MM.1S (cell line): ENCODE measurements around the gene P3H1.

Experiments
- DNase-seq: peaks from one replicate; pipeline ENCODE4 v3.0.0-alpha.2; 2015
- H2AFZ ChIP-seq: fragments of 300-600 bp; sonication (generic); 2 replicates; pipeline ENCODE4 v1.6.0; 2016; ENCODE audit warnings: antibody characterized with exemption, low read length
- H3F3A ChIP-seq: fragments of 300-600 bp; sonication (generic); 2 replicates; pipeline ENCODE4 v1.6.1; 2016; ENCODE audit warnings: mild to moderate bottlenecking, antibody characterized with exemption, low read length, moderate library complexity, mixed read lengths; ENCODE audit not compliant: insufficient read depth
- H3K27ac ChIP-seq: fragments of 300-600 bp; sonication (generic); 2 replicates; pipeline ENCODE4 v1.5.1; 2016; ENCODE audit warnings: mild to moderate bottlenecking, low read length
- H3K27me3 ChIP-seq: fragments of 300-600 bp; sonication (generic); replicated peaks from 2 replicates; pipeline ENCODE4 v1.6.0; 2016; ENCODE audit warnings: low read length; ENCODE audit not compliant: insufficient read depth
- H3K36me3 ChIP-seq: fragments of 300-600 bp; sonication (generic); replicated peaks from 2 replicates; pipeline ENCODE4 v1.6.1; 2016; ENCODE audit warnings: mild to moderate bottlenecking, low read length, mixed read lengths; ENCODE audit not compliant: insufficient read depth
- H3K4me1 ChIP-seq: fragments of 300-600 bp; sonication (generic); 2 replicates; pipeline ENCODE4 v1.6.1; 2016; ENCODE audit warnings: low read length, mixed read lengths
- H3K4me2 ChIP-seq: fragments of 300-600 bp; sonication (generic); 2 replicates; pipeline ENCODE4 v1.6.0; 2016; ENCODE audit warnings: low read depth, low read length
- H3K4me3 ChIP-seq: fragments of 300-600 bp; sonication (generic); 2 replicates; pipeline ENCODE4 v1.5.1; 2016; ENCODE audit warnings: low read length, mixed read lengths
- H3K79me2 ChIP-seq: fragments of 300-600 bp; sonication (generic); 2 replicates; pipeline ENCODE4 v1.6.1; 2016; ENCODE audit warnings: mixed run types, low read length, mixed read lengths
- H3K9ac ChIP-seq: fragments of 300-600 bp; sonication (generic); 2 replicates; pipeline ENCODE4 v1.6.1; 2016; ENCODE audit warnings: low read length, mixed read lengths
- H3K9me2 ChIP-seq: fragments of 300-600 bp; sonication (generic); replicated peaks from 2 replicates; pipeline ENCODE4 v1.6.1; 2016; ENCODE audit warnings: mild to moderate bottlenecking, low read length, mixed read lengths; ENCODE audit not compliant: insufficient read depth
- H3K9me3 ChIP-seq: fragments of 300-600 bp; sonication (generic); replicated peaks from 2 replicates; pipeline ENCODE4 v1.6.1; 2016; ENCODE audit warnings: mild to moderate bottlenecking, low read length, mixed read lengths; ENCODE audit not compliant: insufficient read depth
- H4K20me1 ChIP-seq: fragments of 300-600 bp; sonication (generic); 2 replicates; pipeline ENCODE4 v1.6.1; 2016; ENCODE audit warnings: mild to moderate bottlenecking, low read length, moderate library complexity, mixed read lengths; ENCODE audit not compliant: insufficient read depth
- CTCF ChIP-seq: fragments of 300-600 bp; sonication (generic); IDR thresholded peaks from 2 replicates; pipeline ENCODE4 v1.5.1; 2016; ENCODE audit warnings: antibody characterized with exemption, low read length, mixed read lengths
- EZH2 ChIP-seq: fragments of 300-600 bp; sonication (generic); optimal IDR thresholded peaks from 2 replicates; pipeline ENCODE3; 2017; ENCODE audit warnings: low read depth, mild to moderate bottlenecking, antibody characterized with exemption, low read length, mixed read lengths
- EZH2phosphoT487 ChIP-seq: fragments of 300-600 bp; sonication (generic); IDR thresholded peaks from 2 replicates; pipeline ENCODE4 v1.6.1; 2018; ENCODE audit warnings: antibody characterized with exemption, low read length

Gene P3H1

DNA sequence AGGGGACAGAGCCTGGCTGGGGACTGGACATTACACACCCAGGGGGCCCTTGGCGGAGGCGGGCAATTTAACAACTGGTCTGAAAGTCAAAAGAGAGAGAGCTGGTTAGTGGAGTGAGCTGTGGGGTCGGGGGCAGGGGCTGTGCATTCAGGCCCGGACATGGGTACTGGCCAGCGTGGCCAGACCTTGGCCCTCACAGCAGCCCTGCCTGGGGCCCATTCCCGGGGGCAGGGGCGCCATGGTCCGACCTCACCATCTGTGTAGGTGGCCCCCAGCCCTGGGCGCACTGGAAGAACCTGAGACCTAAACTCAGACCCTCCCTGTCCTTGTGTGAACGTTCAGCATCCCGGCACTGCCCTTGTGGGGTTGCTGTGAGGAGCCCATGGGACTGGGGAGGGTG lies 31.8 kb downstream of the P3H1 start:
- DNase-seq = no peak
- Histone ChIP-seq H3K9me3 (no peaks in the 10 kb centered on the region), H3K36me3 (no peaks in the 10 kb centered on the region), H4K20me1 (no peaks in the 10 kb centered on the region), H3K27ac (no peak overlapping the region), H3K27me3 (no peaks in the 10 kb centered on the region), H3K4me3 (no peak overlapping the region), H2AFZ (no peak overlapping the region), H3K9ac (no peak overlapping the region), H3K4me1 (no peaks in the 10 kb centered on the region), H3K9me2 (no peaks in the 10 kb centered on the region), H3K4me2 (no peak overlapping the region), H3K79me2 (no peaks in the 10 kb centered on the region), H3F3A (no peaks in the 10 kb centered on the region)
- TF ChIP-seq CTCF (no peak), EZH2phosphoT487 (no peak), EZH2 (no peak)

- Histone ChIP-seq H3K4me2 (no peak overlapping the region), H3K36me3 (no peaks in the 10 kb centered on the region), H3K79me2 (no peaks in the 10 kb centered on the region), H3K4me3 (no peak overlapping the region), H3F3A (no peaks in the 10 kb centered on the region), H3K9me3 (no peaks in the 10 kb centered on the region), H3K9me2 (no peaks in the 10 kb centered on the region), H3K9ac (no peak overlapping the region), H2AFZ (no peak overlapping the region), H3K27ac (no peak overlapping the region), H3K4me1 (no peaks in the 10 kb centered on the region), H4K20me1 (no peaks in the 10 kb centered on the region), H3K27me3 (no peaks in the 10 kb centered on the region)
- no peak for DNase-seq
- TF ChIP-seq CTCF = no peak
- TF ChIP-seq EZH2phosphoT487 = no peak
- TF ChIP-seq EZH2 = no peak
These were observed 32.4 kb downstream of the P3H1 start for GRCh38 chr1:42734201-42735035.

GRCh38 chr1:42733415-42734200 lies 33.2 kb downstream of the P3H1 start:
- no peaks in the 10 kb centered on the region for H3K4me1 ChIP-seq
- no peak overlapping the region for H3K27ac ChIP-seq
- no peak overlapping the region for H3K4me3 ChIP-seq
- no peaks in the 10 kb centered on the region for H4K20me1 ChIP-seq
- H3F3A ChIP-seq = no peaks in the 10 kb centered on the region
- H3K79me2 ChIP-seq = no peaks in the 10 kb centered on the region
- no peaks in the 10 kb centered on the region for H3K9me3 ChIP-seq
- no peaks in the 10 kb centered on the region for H3K27me3 ChIP-seq
- TF ChIP-seq EZH2phosphoT487 (no peak), EZH2 (no peak), CTCF (no peak)
- no peak for DNase-seq
- H3K9ac ChIP-seq = no peak overlapping the region
- no peak overlapping the region for H2AFZ ChIP-seq
- H3K4me2 ChIP-seq = no peak overlapping the region
- H3K9me2 ChIP-seq = no peaks in the 10 kb centered on the region
- no peaks in the 10 kb centered on the region for H3K36me3 ChIP-seq
